IMR-90 (cell line): Measurements from ENCODE around the gene IER5L. TPM values are rescaled to one million over a fixed set of nuclear protein-coding genes. Genes with fewer than 3 reads are reported as not detected.
A peak's percentile ranks its signal among the peaks of the same experiment; 100 is the strongest.

ENCODE experiments used
- ATAC-seq: fragments of 200-7000 bp; cut with Tn5 transposase; 2 replicates; pipeline ENCODE4 v1.9.1; 2020; ENCODE audit warnings: low read depth, mild to moderate bottlenecking, moderate library complexity
- BruUV-seq: library from RNA; stranded (reverse); fragments of 400-500 nt; replicated peaks from 2 replicates; lab custom pipeline; 2021; lab: Mats Ljungman, UMichigan
- CTCF ChIA-PET: fragments of 300-600 bp; formaldehyde crosslinking; extraction: SDS; loops from one replicate; lab custom pipeline; 2021; ENCODE audit warnings: antibody characterized with exemption; lab: Yijun Ruan, JAX
- POLR2A ChIA-PET: fragments of 300-600 bp; sonication (Branson Sonifier 250); formaldehyde crosslinking; loops from one replicate; lab custom pipeline; 2022; ENCODE audit warnings: antibody characterized with exemption; ENCODE audit not compliant: unreplicated experiment; lab: Charles Lee
- DNase-seq: peaks from one replicate; pipeline ENCODE4 v3.0.0; 2013
- H2AFZ ChIP-seq: replicated peaks from 2 replicates; pipeline ENCODE3; 2013; ENCODE audit warnings: low read length, mild to moderate bottlenecking; ENCODE audit not compliant: poor library complexity
- H2AK5ac ChIP-seq: 2 replicates; pipeline ENCODE4 v1.6.1; 2013; ENCODE audit warnings: low read depth, low read length, inconsistent platforms
- H2AK9ac ChIP-seq: replicated peaks from 2 replicates; pipeline ENCODE3; 2013; ENCODE audit warnings: mild to moderate bottlenecking, low read depth, low read length, moderate library complexity; ENCODE audit not compliant: poor library complexity
- H2BK120ac ChIP-seq: 2 replicates; pipeline ENCODE4 v1.6.1; 2013; ENCODE audit warnings: low read depth, low read length, inconsistent platforms
- H2BK15ac ChIP-seq: 3 replicates; pipeline ENCODE4 v1.6.1; 2013; ENCODE audit warnings: low read depth, low read length, inconsistent platforms
- H2BK20ac ChIP-seq: 2 replicates; pipeline ENCODE4 v1.6.1; 2013; ENCODE audit warnings: low read depth, mild to moderate bottlenecking, inconsistent platforms, low read length, moderate library complexity
- H2BK5ac ChIP-seq: 2 replicates; pipeline ENCODE4 v1.6.1; 2013; ENCODE audit warnings: mild to moderate bottlenecking, low read depth, low read length, inconsistent platforms; ENCODE audit not compliant: poor library complexity, severe bottlenecking
- H3K14ac ChIP-seq: replicated peaks from 2 replicates; pipeline ENCODE4 v1.6.1; 2013; ENCODE audit warnings: low read depth, low read length, inconsistent platforms
- H3K18ac ChIP-seq: 2 replicates; pipeline ENCODE4 v1.6.1; 2013; ENCODE audit warnings: low read depth, low read length, control low read depth
- H3K23ac ChIP-seq: 2 replicates; pipeline ENCODE4 v1.6.1; 2013; ENCODE audit warnings: low read depth, low read length, inconsistent platforms
- H3K27ac ChIP-seq: 2 replicates; pipeline ENCODE4 v1.5.1; 2013; ENCODE audit warnings: mild to moderate bottlenecking, control low read depth, low read length; ENCODE audit not compliant: insufficient read depth
- H3K27me3 ChIP-seq: 2 replicates; pipeline ENCODE4 v1.6.1; 2013; ENCODE audit warnings: low read length; ENCODE audit not compliant: control insufficient read depth, insufficient read depth
- H3K36me3 ChIP-seq: 2 replicates; pipeline ENCODE4 v1.6.1; 2013; ENCODE audit warnings: low read length, mixed read lengths; ENCODE audit not compliant: control insufficient read depth, insufficient read depth
- H3K4ac ChIP-seq: 2 replicates; pipeline ENCODE4 v1.6.1; 2013; ENCODE audit warnings: low read depth, low read length, inconsistent platforms
- H3K4me1 ChIP-seq: 2 replicates; pipeline ENCODE4 v1.6.1; 2013; ENCODE audit warnings: low read length, mixed read lengths; ENCODE audit not compliant: control insufficient read depth, insufficient read depth
- H3K4me2 ChIP-seq: 2 replicates; pipeline ENCODE4 v1.6.1; 2013; ENCODE audit warnings: low read depth, mild to moderate bottlenecking, control low read depth, low read length, moderate library complexity
- H3K4me3 ChIP-seq: 2 replicates; pipeline ENCODE4 v1.5.1; 2013; ENCODE audit warnings: low read depth, mild to moderate bottlenecking, control low read depth, low read length, moderate library complexity; ENCODE audit not compliant: insufficient read depth
- H3K56ac ChIP-seq: 2 replicates; pipeline ENCODE4 v1.6.1; 2013; ENCODE audit warnings: low read length, inconsistent platforms; ENCODE audit not compliant: insufficient read depth; ENCODE audit errors: extremely low read depth
- H3K79me1 ChIP-seq, 2 experiments: 2 replicates each; pipeline ENCODE4 v1.6.1; 2013; ENCODE audit warnings: low read length in 2 of 2, inconsistent platforms in 1 of 2, low read depth in 1 of 2
- H3K9ac ChIP-seq: 2 replicates; pipeline ENCODE4 v1.6.1; 2013; ENCODE audit warnings: low read depth, low read length, control low read depth
- H3K9me1 ChIP-seq: 2 replicates; pipeline ENCODE4 v1.6.1; 2013; ENCODE audit warnings: low read length, inconsistent platforms; ENCODE audit not compliant: insufficient read depth
- H3K9me3 ChIP-seq: 2 replicates; pipeline ENCODE4 v1.6.1; 2013; ENCODE audit warnings: low read length; ENCODE audit not compliant: control insufficient read depth, insufficient read depth
- H4K20me1 ChIP-seq: 2 replicates; pipeline ENCODE4 v1.6.1; 2013; ENCODE audit warnings: low read length, inconsistent platforms; ENCODE audit not compliant: insufficient read depth
- H4K5ac ChIP-seq: 2 replicates; pipeline ENCODE4 v1.6.1; 2013; ENCODE audit warnings: mild to moderate bottlenecking, low read depth, low read length, control low read depth
- H4K8ac ChIP-seq, 2 experiments: 2 replicates each; pipeline ENCODE4 v1.6.1; 2013; ENCODE audit warnings: low read depth in 2 of 2, low read length in 2 of 2, control low read depth in 1 of 2, inconsistent platforms in 1 of 2
- H4K91ac ChIP-seq: 2 replicates; pipeline ENCODE4 v1.6.1; 2013; ENCODE audit warnings: low read depth, low read length, inconsistent platforms; ENCODE audit not compliant: insufficient read depth
- BHLHE40 ChIP-seq: fragments of 150-350 bp; IDR thresholded peaks from 2 replicates; pipeline ENCODE4 v1.6.1; 2016; ENCODE audit warnings: mild to moderate bottlenecking, low read depth, low read length
- CEBPB ChIP-seq: IDR thresholded peaks from 2 replicates; pipeline ENCODE4 v1.6.1; 2012; ENCODE audit warnings: low read depth, low read length, improper control_type of control experiment
- CHD1 ChIP-seq: IDR thresholded peaks from 2 replicates; pipeline ENCODE4 v1.6.1; 2012; ENCODE audit warnings: low read depth, low read length, improper control_type of control experiment
- CTCF ChIP-seq: conservative IDR thresholded peaks from 2 replicates; pipeline ENCODE4 v1.5.1; 2012; ENCODE audit warnings: mild to moderate bottlenecking, low read depth, low read length, improper control_type of control experiment
- ELK1 ChIP-seq: fragments of 150-350 bp; IDR thresholded peaks from 2 replicates; pipeline ENCODE4 v1.6.1; 2016; ENCODE audit warnings: low read depth, mild to moderate bottlenecking, low read length, moderate library complexity, borderline replicate concordance
- FOS ChIP-seq: fragments of 150-350 bp; IDR thresholded peaks from 2 replicates; pipeline ENCODE4 v1.6.1; 2016; ENCODE audit warnings: low read depth, low read length
- MAFK ChIP-seq: IDR thresholded peaks from 2 replicates; pipeline ENCODE4 v1.6.1; 2012; ENCODE audit warnings: low read depth, low read length, improper control_type of control experiment
- MAZ ChIP-seq: IDR thresholded peaks from 2 replicates; pipeline ENCODE4 v1.6.1; 2012; ENCODE audit warnings: low read depth, mild to moderate bottlenecking, low read length, improper control_type of control experiment, moderate library complexity, borderline replicate concordance
- MXI1 ChIP-seq: IDR thresholded peaks from 2 replicates; pipeline ENCODE4 v1.6.1; 2012; ENCODE audit warnings: low read depth, mild to moderate bottlenecking, low read length, moderate library complexity, borderline replicate concordance
- NFE2L2 ChIP-seq: fragments of 150-350 bp; IDR thresholded peaks from 2 replicates; pipeline ENCODE4 v1.6.1; 2016; ENCODE audit warnings: low read depth, mild to moderate bottlenecking, low read length
- POLR2A ChIP-seq: IDR thresholded peaks from 2 replicates; pipeline ENCODE4 v1.6.1; 2012; ENCODE audit warnings: mild to moderate bottlenecking, low read depth, low read length
- RCOR1 ChIP-seq: IDR thresholded peaks from 2 replicates; pipeline ENCODE4 v1.6.1; 2012; ENCODE audit warnings: mild to moderate bottlenecking, low read length, improper control_type of control experiment; ENCODE audit not compliant: insufficient replicate concordance
- SMC3 ChIP-seq: fragments of 150-350 bp; IDR thresholded peaks from 2 replicates; pipeline ENCODE4 v1.6.1; 2016; ENCODE audit warnings: low read depth, mild to moderate bottlenecking, antibody characterized with exemption, low read length, moderate library complexity
- WGBS, 2 experiments: methylation state at CpG; one replicate each; pipeline versions ENCODE4 v1.1.5 to v1.1.7; 2013; ENCODE audit warnings: missing lambda C conversion rate in 2 of 2; ENCODE audit not compliant: insufficient read length in 1 of 2; ENCODE audit errors: extremely low coverage in 2 of 2; 5-methylcytosine and 5-hydroxymethylcytosine counted together
- dilution Hi-C: fragments of 300-500 bp; cut with HindIII; formaldehyde crosslinking; loops from one replicate; pipeline ENCODE4 v1.14.3; 2018; ENCODE audit warnings: low sequenced_read_pairs; ENCODE audit not compliant: unreplicated experiment
- in situ Hi-C: fragments of 300-500 bp; cut with MboI; formaldehyde crosslinking; loops from 3 replicates; pipeline ENCODE4 v1.14.3; 2019; ENCODE audit warnings: low sequenced_read_pairs, inconsistent platforms, mixed read lengths
- intact Hi-C: fragments of 100-400 bp; cut with micrococcal nuclease; formaldehyde crosslinking; loops from 2 replicates; pipeline ENCODE4 v1.10.0; 2022
- polyA plus RNA-seq, 3 experiments: library from polyadenylated mRNA; depleted of rRNA; stranded (reverse); fragments of >200 nt; gene quantifications; 2 replicates each; pipeline ENCODE4 v1.2.3, GENCODE V29; 2012; ENCODE audit warnings: low replicate concordance in 1 of 3
- total RNA-seq: library from RNA; depleted of rRNA; stranded (reverse); fragments of >200 nt; gene quantifications from 2 replicates; pipeline ENCODE4 v1.2.3, GENCODE V29; 2012

Gene IER5L
- total and polyA plus RNA-seq, 2 of the 4 experiments (the other 2 are of a cell fraction): 12.5 to 13.4 TPM

- Histone ChIP-seq H3K4ac (no peak overlapping the region), H3K36me3 (peaks cover 16% of the 10 kb centered on the region; the same call in 1 of the 2 replicates), H2AK9ac (peak overlapping the region; percentile 28), H3K27me3 (no peaks in the 10 kb centered on the region), H3K56ac (no peak overlapping the region), H3K27ac (no peak overlapping the region), H2BK5ac (no peak overlapping the region), H4K20me1 (no peaks in the 10 kb centered on the region), H3K4me3 (no peak overlapping the region), H2AFZ (no peak overlapping the region), H2BK20ac (no peak overlapping the region), H3K9me1 (0 out of 2 replicates have a peak, but pooled peaks cover 2% of the 10 kb centered on the region), H4K8ac (no peak overlapping the region), H3K4me1 (no peaks in the 10 kb centered on the region), H3K9ac (no peak overlapping the region), H4K5ac (no peak overlapping the region), H2AK5ac (no peak overlapping the region), H3K4me2 (no peak overlapping the region), H3K14ac (no peak overlapping the region), H3K23ac (no peak overlapping the region), H4K91ac (no peak overlapping the region), H3K79me1 (peaks cover 0 to 11% of the 10 kb centered on the region in 2 experiments; a peak in 1 of 4 replicates), H3K18ac (no peak overlapping the region), H2BK120ac (no peak overlapping the region), H2BK15ac (no peak overlapping the region), H3K9me3 (no peaks in the 10 kb centered on the region)
- ATAC-seq (no peak), DNase-seq (no peak)
- TF ChIP-seq FOS (no peak), BHLHE40 (no peak), NFE2L2 (no peak), MXI1 (no peak), ELK1 (no peak), MAZ (no peak), MAFK (no peak), SMC3 (no peak), RCOR1 (no peak), CHD1 (no peak), POLR2A (no peak), CEBPB (no peak), CTCF (no peak)
- intact Hi-C loops: no loop called here
- WGBS, 2 experiments: 93% methylated on average over 3 of the region's 10 CpGs; no CpG with 5 or more reads in 1 of the 2 experiments
- in situ Hi-C loops: no loop called here
- dilution Hi-C loops: no loop called here
- ChIA-PET POLR2A (no interaction called here), CTCF (no interaction called here)
- BruUV-seq: no TSS peak
Observed at GRCh38 chr9:129156163-129156562, 21.9 kb downstream of the IER5L start.
